Adipocyte (in vitro differentiated cells): ENCODE measurements around the gene NUP35.
A peak's percentile ranks its signal among the peaks of the same experiment; 100 is the strongest.

Experiments
- DNase-seq: peaks from one replicate; pipeline ENCODE4 v3.0.0-alpha.2; 2015; ENCODE audit warnings: low read depth
- H3K27me3 ChIP-seq: replicated peaks from 2 replicates; pipeline ENCODE4 v1.7.0; 2013; ENCODE audit warnings: mild to moderate bottlenecking, low read length, moderate library complexity; ENCODE audit not compliant: control insufficient read depth, insufficient read depth
- H3K36me3 ChIP-seq: 2 replicates; pipeline ENCODE4 v1.7.0; 2013; ENCODE audit warnings: low read length, mild to moderate bottlenecking, moderate library complexity; ENCODE audit not compliant: control insufficient read depth, insufficient read depth, severe bottlenecking
- H3K4me1 ChIP-seq: 2 replicates; pipeline ENCODE4 v1.7.0; 2013; ENCODE audit warnings: mild to moderate bottlenecking, low read length, moderate library complexity; ENCODE audit not compliant: control insufficient read depth, insufficient read depth
- H3K4me3 ChIP-seq: 2 replicates; pipeline ENCODE4 v1.7.0; 2013; ENCODE audit warnings: mild to moderate bottlenecking, low read length, moderate library complexity
- H3K9ac ChIP-seq: 2 replicates; pipeline ENCODE4 v1.7.0; 2013; ENCODE audit warnings: mild to moderate bottlenecking, low read length, moderate library complexity
- H3K9me3 ChIP-seq: 2 replicates; pipeline ENCODE4 v1.7.0; 2013; ENCODE audit warnings: mild to moderate bottlenecking, low read length, moderate library complexity; ENCODE audit not compliant: control insufficient read depth

NUP35 gene

GRCh38 chr2:183124222-183124956, at the start of gene NUP35:
NUP35 (plus strand) TSS chr2:183124443; CDS start chr2:183124458, 15 bp downstream.
- peaks cover 7% of the 10 kb centered on the region for H3K36me3 ChIP-seq
- peak within 1 kb of the TSS; percentile 87 for H3K9ac ChIP-seq
- H3K9me3 ChIP-seq = no peaks in the 10 kb centered on the region
- peak within 1 kb of the TSS; percentile 100 for H3K4me3 ChIP-seq
- DNase-seq = peak; percentile 98
- no peaks in the 10 kb centered on the region for H3K27me3 ChIP-seq
- H3K4me1 ChIP-seq = peaks cover 26% of the 10 kb centered on the region

- Histone ChIP-seq H3K9ac (peak overlapping the region; percentile 88), H3K4me3 (peak overlapping the region; percentile 94), H3K27me3 (peaks cover 10% of the 10 kb centered on the region), H3K9me3 (no peaks in the 10 kb centered on the region), H3K36me3 (no peaks in the 10 kb centered on the region), H3K4me1 (peaks cover 11% of the 10 kb centered on the region)
- DNase-seq = no peak
Measured at GRCh38 chr2:183078163-183078463, 46.1 kb upstream of the NUP35 start.

GRCh38 chr2:183078464-183079138, 45.6 kb upstream of the NUP35 start, which contains the start of gene DUSP19:
DUSP19 (plus strand) TSS chr2:183078747; CDS start chr2:183078934, 187 bp downstream.
- peak; percentile 95 for DNase-seq
- H3K4me3 ChIP-seq = peak within 1 kb of the TSS; percentile 94
- H3K27me3 ChIP-seq = peaks cover 10% of the 10 kb centered on the region
- H3K36me3 ChIP-seq = no peaks in the 10 kb centered on the region
- no peaks in the 10 kb centered on the region for H3K9me3 ChIP-seq
- peaks cover 11% of the 10 kb centered on the region for H3K4me1 ChIP-seq
- H3K9ac ChIP-seq = peak within 1 kb of the TSS; percentile 88

GRCh38 chr2:183079139-183079775, 45.0 kb upstream of the NUP35 start:
- H3K9ac ChIP-seq = peak overlapping the region; percentile 88
- peak; percentile 34 for DNase-seq
- peak overlapping the region; percentile 94 for H3K4me3 ChIP-seq
- peaks cover 10% of the 10 kb centered on the region for H3K27me3 ChIP-seq
- no peaks in the 10 kb centered on the region for H3K9me3 ChIP-seq
- H3K36me3 ChIP-seq = no peaks in the 10 kb centered on the region
- H3K4me1 ChIP-seq = peaks cover 11% of the 10 kb centered on the region

GRCh38 chr2:183081911-183082310, 42.3 kb upstream of the NUP35 start:
- H3K4me3 ChIP-seq = no peak overlapping the region
- peaks cover 11% of the 10 kb centered on the region for H3K4me1 ChIP-seq
- DNase-seq = peak; percentile 54
- no peaks in the 10 kb centered on the region for H3K27me3 ChIP-seq
- no peaks in the 10 kb centered on the region for H3K36me3 ChIP-seq
- no peak overlapping the region for H3K9ac ChIP-seq
- H3K9me3 ChIP-seq = no peaks in the 10 kb centered on the region

GRCh38 chr2:183088061-183088460, 36.2 kb upstream of the NUP35 start:
- Histone ChIP-seq H3K36me3 (no peaks in the 10 kb centered on the region), H3K9me3 (no peaks in the 10 kb centered on the region), H3K27me3 (no peaks in the 10 kb centered on the region), H3K4me3 (no peak overlapping the region), H3K4me1 (no peaks in the 10 kb centered on the region), H3K9ac (no peak overlapping the region)
- DNase-seq = no peak

GRCh38 chr2:183089192-183089851, 34.9 kb upstream of the NUP35 start:
- Histone ChIP-seq H3K27me3 (no peaks in the 10 kb centered on the region), H3K4me1 (peaks cover 8% of the 10 kb centered on the region), H3K36me3 (no peaks in the 10 kb centered on the region), H3K9ac (no peak overlapping the region), H3K4me3 (no peak overlapping the region), H3K9me3 (no peaks in the 10 kb centered on the region)
- no peak for DNase-seq

- DNase-seq = no peak
- H3K9me3 ChIP-seq = no peaks in the 10 kb centered on the region
- no peak overlapping the region for H3K9ac ChIP-seq
- no peaks in the 10 kb centered on the region for H3K27me3 ChIP-seq
- H3K4me1 ChIP-seq = peaks cover 12% of the 10 kb centered on the region
- peak overlapping the region; percentile 36 for H3K4me3 ChIP-seq
- H3K36me3 ChIP-seq = no peaks in the 10 kb centered on the region
Measured at GRCh38 chr2:183091318-183091953, 32.8 kb upstream of the NUP35 start.

GRCh38 chr2:183091954-183092345, 32.3 kb upstream of the NUP35 start:
- Histone ChIP-seq H3K4me3 (no peak overlapping the region), H3K9me3 (no peaks in the 10 kb centered on the region), H3K36me3 (no peaks in the 10 kb centered on the region), H3K4me1 (peaks cover 12% of the 10 kb centered on the region), H3K9ac (no peak overlapping the region), H3K27me3 (no peaks in the 10 kb centered on the region)
- DNase-seq = no peak

GRCh38 chr2:183093857-183094657, 30.2 kb upstream of the NUP35 start:
- Histone ChIP-seq H3K27me3 (no peaks in the 10 kb centered on the region), H3K4me1 (peaks cover 12% of the 10 kb centered on the region), H3K4me3 (peak overlapping the region; percentile 32), H3K36me3 (no peaks in the 10 kb centered on the region), H3K9ac (peak overlapping the region; percentile 39), H3K9me3 (no peaks in the 10 kb centered on the region)
- peak; percentile 79 for DNase-seq
